HCT116 (cell line): Measurements from ENCODE around the gene GABRA4. TPM values are rescaled to one million over a fixed set of nuclear protein-coding genes. Genes with fewer than 3 reads are reported as not detected.

Experiments
- ATAC-seq: fragments of 200-7000 bp; cut with Tn5 transposase; 2 replicates; pipeline ENCODE4 v1.9.1; 2020; ENCODE audit warnings: mild to moderate bottlenecking, moderate library complexity
- BruUV-seq: library from RNA; stranded (reverse); fragments of 400-500 nt; replicated peaks from 2 replicates; lab custom pipeline; 2021; lab: Mats Ljungman, UMichigan
- CTCF ChIA-PET: fragments of 300-600 bp; sonication (Branson Sonifier 250); formaldehyde crosslinking; loops from one replicate; lab custom pipeline; 2021; ENCODE audit warnings: antibody characterized with exemption; lab: Charles Lee
- POLR2A ChIA-PET: fragments of 300-600, 350-600 bp; sonication (Branson Sonifier 250); formaldehyde crosslinking; loops from one replicate; lab custom pipeline; 2021; ENCODE audit warnings: antibody characterized with exemption; lab: Charles Lee
- RAD21 ChIA-PET, 2 experiments: fragments of 300-600 bp; sonication (Branson Sonifier 250); formaldehyde crosslinking; loops; one replicate each; lab custom pipeline; 2023; ENCODE audit warnings: low total read pairs in 2 of 2; ENCODE audit not compliant: uncharacterized antibody in 2 of 2, unreplicated experiment in 2 of 2, low non-redundant PET in 1 of 2; lab: Charles Lee
- DNase-seq: peaks from one replicate; pipeline ENCODE4 v3.0.0-alpha.2; 2010; ENCODE audit warnings: low read depth, low spot score
- H2AFZ ChIP-seq: fragments of 200-600 bp; shearing (Covaris generic), sonication (generic); 2 replicates; pipeline ENCODE4 v1.6.1; 2017; ENCODE audit warnings: low read depth, mixed run types, mixed read lengths, antibody characterized with exemption, low read length; ENCODE audit not compliant: poor library complexity, severe bottlenecking
- H3K27ac ChIP-seq: 2 replicates; pipeline ENCODE4 v1.5.1; 2012; ENCODE audit warnings: low read depth, low read length
- H3K27me3 ChIP-seq: fragments of 200-600 bp; sonication (generic); 2 replicates; pipeline ENCODE4 v1.6.1; 2016; ENCODE audit warnings: mixed run types, low read length, mixed read lengths; ENCODE audit not compliant: insufficient read depth
- H3K36me3 ChIP-seq, 2 experiments: fragments of 200-500 bp in 1 of 2; fragments of 200-600 bp in 1 of 2; sonication (Bioruptor generic) in 1 of 2; sonication (generic) in 1 of 2; 2 replicates each; pipeline versions ENCODE4 v1.5.1 to v1.6.1; 2014 to 2016; ENCODE audit warnings: low read length in 2 of 2, inconsistent platforms in 1 of 2, mixed read lengths in 1 of 2, mixed run types in 1 of 2; ENCODE audit not compliant: insufficient read depth in 2 of 2, control insufficient read depth in 1 of 2
- H3K4me1 ChIP-seq, 2 experiments: fragments of 200-600 bp in 1 of 2; sonication (generic) in 1 of 2; 2 replicates each; pipeline versions ENCODE4 v1.5.1 to v1.6.1; 2012 to 2017; ENCODE audit warnings: low read length in 2 of 2, inconsistent platforms in 1 of 2, mild to moderate bottlenecking in 1 of 2, mixed read lengths in 1 of 2, mixed run types in 1 of 2, moderate library complexity in 1 of 2; ENCODE audit not compliant: insufficient read depth in 2 of 2, control insufficient read depth in 1 of 2
- H3K4me2 ChIP-seq: fragments of 200-600 bp; sonication (generic); 2 replicates; pipeline ENCODE4 v1.6.1; 2017; ENCODE audit warnings: mixed run types, low read length, mixed read lengths
- H3K4me3 ChIP-seq, 2 experiments: fragments of 200-600 bp in 1 of 2; sonication (generic) in 1 of 2; replicated peaks in 1 of 2; 2 replicates each; pipeline ENCODE4 v1.5.1; 2011 to 2016; ENCODE audit warnings: low read length in 2 of 2, control low read depth in 1 of 2, low read depth in 1 of 2, mild to moderate bottlenecking in 1 of 2, mixed read lengths in 1 of 2, mixed run types in 1 of 2
- H3K79me2 ChIP-seq: fragments of 200-600 bp; sonication (generic); 2 replicates; pipeline ENCODE4 v1.6.1; 2017; ENCODE audit warnings: mild to moderate bottlenecking, mixed run types, low read length, moderate library complexity, mixed read lengths; ENCODE audit not compliant: insufficient read depth
- H3K9ac ChIP-seq: fragments of 200-600 bp; sonication (generic); 2 replicates; pipeline ENCODE4 v1.6.1; 2016; ENCODE audit warnings: low read length, mixed read lengths
- H3K9me2 ChIP-seq: fragments of 200-600 bp; sonication (generic), shearing (Covaris generic); 2 replicates; pipeline ENCODE4 v1.6.1; 2017; ENCODE audit warnings: mixed run types, mild to moderate bottlenecking, moderate library complexity; ENCODE audit not compliant: insufficient read depth
- H3K9me3 ChIP-seq, 2 experiments: fragments of 200-500 bp in 1 of 2; fragments of 200-600 bp in 1 of 2; sonication (Bioruptor generic) in 1 of 2; sonication (generic) in 1 of 2; 2 replicates each; pipeline ENCODE4 v1.6.1; 2014 to 2017; ENCODE audit warnings: low read length in 2 of 2, mixed read lengths in 2 of 2, inconsistent platforms in 1 of 2, low read depth in 1 of 2, mild to moderate bottlenecking in 1 of 2, mixed run types in 1 of 2, moderate library complexity in 1 of 2; ENCODE audit not compliant: control insufficient read depth in 1 of 2, insufficient read depth in 1 of 2
- H4K20me1 ChIP-seq: fragments of 200-600 bp; sonication (generic), shearing (Covaris generic); 2 replicates; pipeline ENCODE4 v1.6.1; 2017; ENCODE audit warnings: mixed run types, mild to moderate bottlenecking, moderate library complexity; ENCODE audit not compliant: insufficient read depth
- CBX3 ChIP-seq: IDR thresholded peaks from 2 replicates; pipeline ENCODE4 v1.6.1; 2012; ENCODE audit warnings: low read depth
- EGR1 ChIP-seq: IDR thresholded peaks from 2 replicates; pipeline ENCODE4 v1.6.1; 2012; ENCODE audit warnings: low read depth
- ELF1 ChIP-seq: IDR thresholded peaks from 2 replicates; pipeline ENCODE4 v1.6.1; 2012; ENCODE audit warnings: low read depth, borderline replicate concordance
- EZH2 ChIP-seq: fragments of 200-600 bp; sonication (generic); IDR thresholded peaks from 2 replicates; pipeline ENCODE4 v1.6.1; 2017; ENCODE audit warnings: antibody characterized with exemption, mixed run types
- JUND ChIP-seq: IDR thresholded peaks from 2 replicates; pipeline ENCODE4 v1.6.1; 2012
- POLR2AphosphoS5 ChIP-seq: IDR thresholded peaks from 2 replicates; pipeline ENCODE4 v1.6.1; 2011; ENCODE audit warnings: mild to moderate bottlenecking, low read depth, low read length, moderate library complexity
- RAD21 ChIP-seq: IDR thresholded peaks from 2 replicates; pipeline ENCODE4 v1.6.1; 2012; ENCODE audit warnings: low read depth, mild to moderate bottlenecking
- REST ChIP-seq: IDR thresholded peaks from 2 replicates; pipeline ENCODE4 v1.6.1; 2012; ENCODE audit warnings: low read depth
- SIN3A ChIP-seq: IDR thresholded peaks from 2 replicates; pipeline ENCODE4 v1.6.1; 2012; ENCODE audit warnings: low read depth
- SP1 ChIP-seq: IDR thresholded peaks from 2 replicates; pipeline ENCODE4 v1.6.1; 2012; ENCODE audit warnings: low read depth
- YY1 ChIP-seq: IDR thresholded peaks from 2 replicates; pipeline ENCODE4 v1.6.1; 2011; ENCODE audit warnings: low read length, low read depth, moderate library complexity, mild to moderate bottlenecking; ENCODE audit not compliant: insufficient replicate concordance; ENCODE audit errors: extremely low read depth
- ZNF274 ChIP-seq: fragments of 200-500 bp; sonication (Bioruptor generic); IDR thresholded peaks from 2 replicates; pipeline ENCODE4 v1.6.1; 2014; ENCODE audit warnings: mild to moderate bottlenecking, low read depth, low read length, inconsistent platforms
- intact Hi-C: fragments of 100-400 bp; cut with micrococcal nuclease; formaldehyde crosslinking; loops from 2 replicates; pipeline ENCODE4 v1.10.0; 2022
- total RNA-seq: library from RNA; stranded (reverse); gene quantifications from one replicate; pipeline ENCODE4 v1.2.1, GENCODE V29; 2021; ENCODE audit not compliant: unreplicated experiment
- TF ChIP-seq, protein P1 (sequence below), 3 experiments: fragments of 200-600 bp in 1 of 3; sonication (generic) in 1 of 3; IDR thresholded peaks in 2 of 3; conservative IDR thresholded peaks in 1 of 3; 2 replicates each; pipeline ENCODE4 v1.5.1; 2012 to 2017; ENCODE audit warnings: low read depth in 2 of 3, low read length in 2 of 3, antibody characterized with exemption in 1 of 3, borderline replicate concordance in 1 of 3, control low read depth in 1 of 3, mild to moderate bottlenecking in 1 of 3, mixed read lengths in 1 of 3, mixed run types in 1 of 3, moderate library complexity in 1 of 3; ENCODE audit not compliant: insufficient read depth in 1 of 3
- TF ChIP-seq, protein P2 (sequence below): IDR thresholded peaks from 2 replicates; pipeline ENCODE4 v1.6.1; 2012

GABRA4 gene
- total RNA-seq, 1 experiment from 2014 or later, result not detected

- no peak for TF ChIP-seq REST
These were observed 17.4 kb downstream of the GABRA4 start (continued) for GRCh38 chr4:46975812-46976553.

GRCh38 chr4:46974891-46975543 lies 18.4 kb downstream of the GABRA4 start:
- H3K27ac ChIP-seq, result no peak overlapping the region
- intact Hi-C loops, result no loop called here
- no peak overlapping the region for H3K4me3 ChIP-seq
- no peaks in the 10 kb centered on the region for H3K4me1 ChIP-seq
- no peaks in the 10 kb centered on the region for H3K27me3 ChIP-seq
- H3K4me2 ChIP-seq, result no peak overlapping the region
- DNase-seq (no peak), ATAC-seq (no peak)
- ChIA-PET POLR2A (no interaction called here), CTCF (no interaction called here), RAD21 (no interaction called here)
- no peaks in the 10 kb centered on the region for H4K20me1 ChIP-seq
- H2AFZ ChIP-seq, result no peak overlapping the region
- H3K9ac ChIP-seq, result no peak overlapping the region
- no peaks in the 10 kb centered on the region for H3K9me3 ChIP-seq
- no TSS peak for BruUV-seq
- H3K9me2 ChIP-seq, result no peaks in the 10 kb centered on the region
- H3K36me3 ChIP-seq, result no peaks in the 10 kb centered on the region
- H3K79me2 ChIP-seq, result no peaks in the 10 kb centered on the region
- TF ChIP-seq SP1 (no peak), ZNF274 (no peak), REST (no peak), JUND (no peak), RAD21 (no peak), EZH2 (no peak), POLR2AphosphoS5 (no peak), CBX3 (no peak), EGR1 (no peak), YY1 (no peak), ELF1 (no peak), SIN3A (no peak)
- TF ChIP-seq, protein P1, sequence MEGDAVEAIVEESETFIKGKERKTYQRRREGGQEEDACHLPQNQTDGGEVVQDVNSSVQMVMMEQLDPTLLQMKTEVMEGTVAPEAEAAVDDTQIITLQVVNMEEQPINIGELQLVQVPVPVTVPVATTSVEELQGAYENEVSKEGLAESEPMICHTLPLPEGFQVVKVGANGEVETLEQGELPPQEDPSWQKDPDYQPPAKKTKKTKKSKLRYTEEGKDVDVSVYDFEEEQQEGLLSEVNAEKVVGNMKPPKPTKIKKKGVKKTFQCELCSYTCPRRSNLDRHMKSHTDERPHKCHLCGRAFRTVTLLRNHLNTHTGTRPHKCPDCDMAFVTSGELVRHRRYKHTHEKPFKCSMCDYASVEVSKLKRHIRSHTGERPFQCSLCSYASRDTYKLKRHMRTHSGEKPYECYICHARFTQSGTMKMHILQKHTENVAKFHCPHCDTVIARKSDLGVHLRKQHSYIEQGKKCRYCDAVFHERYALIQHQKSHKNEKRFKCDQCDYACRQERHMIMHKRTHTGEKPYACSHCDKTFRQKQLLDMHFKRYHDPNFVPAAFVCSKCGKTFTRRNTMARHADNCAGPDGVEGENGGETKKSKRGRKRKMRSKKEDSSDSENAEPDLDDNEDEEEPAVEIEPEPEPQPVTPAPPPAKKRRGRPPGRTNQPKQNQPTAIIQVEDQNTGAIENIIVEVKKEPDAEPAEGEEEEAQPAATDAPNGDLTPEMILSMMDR (IDR thresholded peaks at IDR 0.05 in 2 of 3, conservative IDR thresholded peaks at IDR 0.05 in 1 of 3; ENCODE audit: borderline replicate concordance in 1 of 3, insufficient read depth in 1 of 3, low read depth in 2 of 3, low read length in 2 of 3), result no peak
- TF ChIP-seq, protein P2, sequence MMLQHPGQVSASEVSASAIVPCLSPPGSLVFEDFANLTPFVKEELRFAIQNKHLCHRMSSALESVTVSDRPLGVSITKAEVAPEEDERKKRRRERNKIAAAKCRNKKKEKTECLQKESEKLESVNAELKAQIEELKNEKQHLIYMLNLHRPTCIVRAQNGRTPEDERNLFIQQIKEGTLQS, result no peak
